SHP77 treated with DMSO at 0.1 percent for 48 hours (cell line): ENCODE data around the gene ALG14.
A peak's percentile ranks its signal among the peaks of the same experiment; 100 is the strongest.
"Not testable (repeated sequence)": the region's sequence is repeated elsewhere in the genome, so short reads cannot be mapped to it uniquely, and the experiment has no call there.

Source experiments
- DNase-seq: peaks from one replicate; lab custom pipeline; 2025; lab: John Stamatoyannopoulos, UW

Gene ALG14

GRCh38 chr1:95041491-95042165 is 31.1 kb downstream of the ALG14 start:
- DNase-seq, result peak; percentile 7

GRCh38 chr1:95040032-95040525 is 32.7 kb downstream of the ALG14 start:
- DNase-seq, result no peak

- DNase-seq, result no peak
These were observed 33.3 kb downstream of the ALG14 start for GRCh38 chr1:95039360-95040031.

DNA sequence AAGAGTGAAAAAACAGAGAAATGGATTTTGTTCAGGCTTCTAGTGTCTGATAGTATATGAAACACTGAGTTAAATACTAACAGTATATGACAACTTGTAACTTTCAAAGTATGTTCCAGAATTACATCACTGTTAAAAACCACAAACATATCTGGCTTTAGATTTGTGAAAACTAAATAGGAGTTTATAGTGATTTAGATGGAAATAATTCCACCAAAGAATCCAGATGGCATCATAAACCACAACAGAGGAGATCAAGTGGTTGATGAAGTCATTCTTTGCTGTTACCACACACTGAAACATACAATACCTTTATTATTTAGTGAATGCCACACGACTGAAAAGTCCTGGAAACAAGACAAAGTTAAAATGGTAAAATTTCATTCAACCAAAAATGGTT is 37.2 kb downstream of the ALG14 start:
- no peak for DNase-seq

GRCh38 chr1:95034506-95034905 is 38.2 kb downstream of the ALG14 start:
- DNase-seq, result no peak

DNA sequence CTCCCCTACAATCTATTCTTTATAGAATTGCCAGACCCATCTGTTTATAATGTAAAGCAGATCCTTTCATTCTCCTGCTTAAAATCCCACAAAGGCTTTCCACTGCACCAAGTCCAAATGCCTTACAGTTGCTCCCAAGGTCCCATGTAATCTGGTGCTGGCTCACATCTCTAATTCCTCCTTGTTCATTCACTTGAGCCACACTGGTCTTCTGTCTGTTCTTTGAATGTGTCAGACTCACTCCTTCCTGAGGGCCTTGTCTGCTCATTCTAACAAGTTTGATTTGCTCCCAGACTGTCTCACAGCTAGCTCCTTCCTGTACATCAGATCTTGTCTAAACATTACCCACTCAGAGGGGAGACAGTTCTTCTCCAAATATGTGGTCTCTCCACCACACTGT is 38.9 kb downstream of the ALG14 start:
- DNase-seq, result no peak

DNA sequence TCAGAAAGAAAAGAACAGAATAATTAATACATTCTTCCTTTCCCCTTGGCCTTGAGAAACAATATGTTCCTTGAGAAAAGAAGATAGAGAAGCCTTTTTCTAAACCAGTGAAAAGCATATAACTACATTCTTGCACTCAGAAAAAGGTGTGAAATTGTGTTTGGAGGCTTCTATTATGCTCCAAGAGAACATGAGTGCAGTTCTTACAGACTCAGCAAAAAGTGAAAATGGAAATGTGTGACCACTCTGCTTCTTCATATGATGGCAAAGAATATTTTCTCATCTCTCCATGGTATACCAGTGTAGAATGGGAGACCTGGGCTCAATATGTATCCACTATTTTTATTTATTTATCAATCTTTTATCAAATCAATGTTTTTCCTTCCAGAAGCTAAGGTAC is 43.2 kb downstream of the ALG14 start:
- DNase-seq, result no peak

GRCh38 chr1:95028954-95029353 is 43.8 kb downstream of the ALG14 start:
- no peak for DNase-seq

GRCh38 chr1:95027046-95027445 is 45.7 kb downstream of the ALG14 start:
- DNase-seq, result no peak

GRCh38 chr1:95023399-95024043 is 49.2 kb downstream of the ALG14 start:
- DNase-seq, result no peak

- DNase-seq, result no peak
These were observed 50.2 kb downstream of the ALG14 start for GRCh38 chr1:95022644-95022926.

DNA sequence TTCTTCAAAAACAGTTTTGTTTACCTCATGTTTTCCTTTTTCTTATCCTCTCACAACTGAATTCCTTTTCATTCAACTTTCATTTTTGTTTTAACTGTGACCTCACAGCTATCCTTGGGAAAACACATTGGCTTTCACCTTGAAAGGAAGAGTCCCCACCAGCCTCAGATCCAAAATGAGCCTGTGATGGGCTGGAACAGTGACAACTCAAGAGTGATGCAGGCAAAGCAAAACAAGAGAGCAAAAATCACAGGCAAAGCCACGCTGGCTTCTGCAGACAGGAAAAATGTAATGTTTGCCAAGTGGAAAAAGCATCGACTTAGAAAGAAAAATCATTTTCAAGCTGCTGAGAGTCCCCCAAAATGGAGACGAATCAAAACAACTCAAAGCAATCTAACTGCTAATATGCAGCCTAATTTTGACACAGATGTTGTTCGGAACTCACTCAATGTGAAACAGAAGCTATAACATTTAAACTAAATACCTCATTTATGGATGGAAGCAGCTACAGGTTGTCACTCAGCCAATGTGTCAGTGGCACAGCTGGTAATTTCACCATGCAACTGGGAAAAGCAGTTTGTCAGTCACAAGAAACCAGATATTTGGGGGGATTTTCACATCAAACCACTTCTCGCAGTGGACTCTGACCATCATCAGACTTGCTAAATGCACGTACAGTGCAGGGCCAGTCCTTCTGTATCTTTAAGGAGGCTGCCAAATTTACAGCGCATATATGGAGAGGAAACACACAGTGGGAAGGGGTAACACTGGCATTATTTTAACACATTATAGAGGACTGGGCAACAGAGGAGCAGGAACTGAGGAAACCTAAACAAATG is 50.7 kb downstream of the ALG14 start:
- no peak for DNase-seq

DNA sequence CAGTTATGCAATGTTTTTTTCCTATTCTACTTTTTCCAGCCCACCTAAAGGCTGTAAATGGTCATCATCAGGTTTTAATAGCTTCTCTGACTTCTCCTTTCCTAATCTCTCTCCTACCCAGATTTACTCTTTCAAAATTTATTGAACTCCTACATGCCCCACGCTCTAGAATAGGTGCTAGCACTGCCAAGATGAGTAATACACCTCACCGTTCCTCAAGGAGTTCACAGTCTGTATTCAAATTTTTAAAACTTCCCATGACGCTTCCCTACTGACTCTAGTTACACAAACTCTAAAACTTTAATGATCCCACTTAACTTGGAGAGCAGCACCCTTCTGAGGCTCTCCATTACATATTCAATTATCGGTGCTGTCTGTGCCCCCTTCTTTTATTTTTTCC is 51.6 kb downstream of the ALG14 start:
- no peak for DNase-seq

DNA sequence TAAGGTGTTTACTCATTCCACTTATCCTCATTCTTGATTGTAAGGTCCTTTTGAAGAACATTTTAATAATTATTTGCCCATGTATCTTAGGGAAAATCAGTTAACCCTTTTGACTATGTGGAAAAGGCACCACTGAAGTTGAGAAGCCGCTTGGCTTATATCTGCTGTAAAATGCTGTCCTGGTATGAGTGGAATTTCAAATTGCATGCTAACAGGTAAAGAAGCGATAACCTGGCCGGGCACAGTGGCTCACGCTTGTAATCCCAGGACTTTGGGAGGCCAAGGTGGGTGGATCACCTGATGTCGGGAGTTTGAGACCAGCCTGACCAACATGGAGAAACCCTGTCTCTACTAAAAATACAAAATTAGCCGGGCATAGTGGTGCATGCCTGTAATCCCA is 53.3 kb downstream of the ALG14 start:
- DNase-seq, result not testable (repeated sequence)

- no peak for DNase-seq
These were observed 54.0 kb downstream of the ALG14 start for GRCh38 chr1:95018602-95019369.

- DNase-seq, result no peak
These were observed 55.0 kb downstream of the ALG14 start for GRCh38 chr1:95017775-95018174.

DNA sequence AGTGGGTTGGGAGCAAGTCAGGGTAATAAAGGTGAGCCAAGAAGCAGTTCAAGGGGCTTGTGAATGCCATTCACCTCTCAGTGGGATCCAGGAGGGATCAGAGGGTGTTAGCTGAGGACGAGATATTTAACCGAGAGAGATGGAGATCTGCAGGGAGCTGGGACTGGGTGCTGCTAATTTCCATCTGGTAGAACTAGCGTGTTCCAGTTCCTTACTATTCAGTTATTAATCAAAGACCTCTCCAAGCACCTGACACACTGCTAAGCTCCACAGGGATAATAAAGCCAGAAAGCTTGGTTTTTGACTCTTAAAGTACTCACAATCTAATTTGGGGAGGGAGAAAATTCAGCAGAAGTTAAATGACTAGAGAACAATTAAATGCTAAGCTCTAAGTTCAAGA is 57.7 kb downstream of the ALG14 start:
- DNase-seq, result no peak

DNA sequence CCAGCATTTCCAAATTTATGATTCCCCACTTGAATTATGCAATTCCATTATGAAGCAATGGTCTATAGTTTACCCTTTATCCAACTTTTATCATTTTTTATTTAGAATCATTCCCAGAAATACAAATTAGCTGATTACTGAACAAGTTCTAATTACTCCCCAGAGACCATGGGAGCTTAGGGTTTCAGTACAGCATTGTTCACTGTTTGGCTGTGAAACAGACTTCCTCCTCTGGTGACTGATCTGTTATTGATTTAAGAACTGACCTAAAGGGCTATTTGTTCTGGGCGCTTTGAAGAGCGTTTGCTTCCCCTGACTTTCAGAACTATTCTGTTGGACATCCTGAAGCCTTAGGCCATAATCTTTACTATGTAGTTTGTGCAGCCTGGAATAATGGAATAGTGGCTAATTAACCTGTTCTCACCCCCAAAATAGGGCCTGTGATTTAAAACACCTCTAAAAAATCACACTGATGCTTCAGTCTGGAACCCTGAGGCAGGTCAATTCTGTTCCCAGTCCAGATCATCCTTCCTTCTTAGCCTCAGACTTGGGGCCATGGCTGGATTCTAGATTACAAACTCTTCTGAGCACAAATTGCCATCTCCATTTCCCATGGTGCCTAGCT is 58.7 kb downstream of the ALG14 start:
- no peak for DNase-seq

DNA sequence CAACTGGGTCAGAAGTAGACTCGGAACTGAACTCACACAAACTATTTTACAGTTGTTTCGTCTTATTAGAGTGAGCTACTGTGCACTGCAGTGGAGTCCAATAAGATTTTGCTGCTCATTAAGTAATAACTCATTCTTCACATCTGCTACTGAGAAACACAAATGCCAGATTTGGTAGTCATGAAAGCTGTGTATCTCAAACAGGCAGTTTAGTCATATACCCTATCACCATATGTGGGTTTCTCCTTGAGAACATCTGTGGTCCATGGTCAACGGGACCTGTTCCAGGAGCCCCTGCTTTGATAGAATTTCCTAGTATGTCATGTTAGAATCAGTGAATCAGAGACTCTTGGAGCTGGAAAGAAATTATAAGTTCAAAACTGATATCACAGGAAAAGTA is 60.4 kb downstream of the ALG14 start:
- DNase-seq, result no peak

- no peak for DNase-seq
These were observed 62.6 kb downstream of the ALG14 start for GRCh38 chr1:95010158-95010557.

DNA sequence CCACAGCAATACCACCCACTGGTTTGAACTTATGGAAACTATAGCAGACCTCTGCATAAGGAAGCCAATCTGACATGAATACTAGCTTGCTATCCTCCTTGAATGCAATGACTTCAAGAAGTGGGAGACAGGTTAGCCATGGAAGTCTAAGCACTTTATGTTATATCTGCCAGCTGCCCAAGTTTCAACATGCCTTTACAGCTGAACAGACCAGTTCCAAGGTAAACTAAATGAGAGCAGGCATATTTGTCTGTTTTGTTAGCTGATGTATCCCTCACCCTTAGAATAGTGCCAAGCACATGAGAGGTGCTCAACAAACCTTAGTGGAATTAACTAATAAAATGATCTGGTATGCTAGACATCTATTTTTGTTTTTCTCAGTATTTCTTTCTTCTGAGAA is 65.1 kb downstream of the ALG14 start:
- DNase-seq, result no peak
